MM.1S (cell line): ENCODE data around the gene ROS1.

ENCODE experiments used
- CTCF ChIP-seq: fragments of 300-600 bp; sonication (generic); IDR thresholded peaks from 2 replicates; pipeline ENCODE4 v1.5.1; 2016; ENCODE audit warnings: antibody characterized with exemption, low read length, mixed read lengths
- EZH2 ChIP-seq: fragments of 300-600 bp; sonication (generic); optimal IDR thresholded peaks from 2 replicates; pipeline ENCODE3; 2017; ENCODE audit warnings: low read depth, mild to moderate bottlenecking, antibody characterized with exemption, low read length, mixed read lengths

DNA sequence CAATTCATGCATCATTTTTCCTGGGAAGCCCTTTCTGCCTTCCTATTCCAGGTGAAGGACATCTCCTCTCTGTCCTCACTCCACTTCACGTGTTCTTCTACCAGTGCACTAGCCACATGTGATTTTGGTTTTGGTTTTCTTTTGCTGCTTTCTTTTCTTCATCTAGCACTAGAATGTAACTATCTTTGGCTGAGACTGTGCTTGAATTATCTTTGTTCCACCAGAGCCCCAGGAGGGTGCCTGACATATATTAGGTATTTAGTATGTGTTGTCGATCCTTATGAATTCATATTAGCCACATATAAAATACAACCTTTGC, 80.5 kb downstream of the ROS1 start:
- TF ChIP-seq EZH2 (no peak), CTCF (no peak)
